Astrocyte (in vitro differentiated cells and primary cell): Measurements from ENCODE around the gene SEC11A.

Experiments used
- CTCF ChIP-seq: IDR thresholded peaks from 2 replicates; pipeline ENCODE4 v1.5.1; 2011; ENCODE audit warnings: low read depth, mild to moderate bottlenecking, inconsistent platforms, low read length, moderate library complexity; ENCODE audit not compliant: insufficient read depth
- EZH2 ChIP-seq: IDR thresholded peaks from 2 replicates; pipeline ENCODE4 v1.6.1; 2012; ENCODE audit warnings: mild to moderate bottlenecking, low read length, inconsistent platforms; ENCODE audit not compliant: insufficient read depth

GRCh38 chr15:84741121-84741520, 25.2 kb upstream of the SEC11A start:
- no peak for TF ChIP-seq CTCF
- TF ChIP-seq EZH2, result no peak
